HG03520 (cell line): ENCODE data around the gene TGM2.

Source experiments
- ATAC-seq: cut with Tn5 transposase; IDR thresholded peaks from one replicate; pipeline ENCODE4 v1.9.1; 2021; ENCODE audit warnings: mild to moderate bottlenecking, moderate library complexity; ENCODE audit not compliant: unreplicated experiment

Gene TGM2

DNA sequence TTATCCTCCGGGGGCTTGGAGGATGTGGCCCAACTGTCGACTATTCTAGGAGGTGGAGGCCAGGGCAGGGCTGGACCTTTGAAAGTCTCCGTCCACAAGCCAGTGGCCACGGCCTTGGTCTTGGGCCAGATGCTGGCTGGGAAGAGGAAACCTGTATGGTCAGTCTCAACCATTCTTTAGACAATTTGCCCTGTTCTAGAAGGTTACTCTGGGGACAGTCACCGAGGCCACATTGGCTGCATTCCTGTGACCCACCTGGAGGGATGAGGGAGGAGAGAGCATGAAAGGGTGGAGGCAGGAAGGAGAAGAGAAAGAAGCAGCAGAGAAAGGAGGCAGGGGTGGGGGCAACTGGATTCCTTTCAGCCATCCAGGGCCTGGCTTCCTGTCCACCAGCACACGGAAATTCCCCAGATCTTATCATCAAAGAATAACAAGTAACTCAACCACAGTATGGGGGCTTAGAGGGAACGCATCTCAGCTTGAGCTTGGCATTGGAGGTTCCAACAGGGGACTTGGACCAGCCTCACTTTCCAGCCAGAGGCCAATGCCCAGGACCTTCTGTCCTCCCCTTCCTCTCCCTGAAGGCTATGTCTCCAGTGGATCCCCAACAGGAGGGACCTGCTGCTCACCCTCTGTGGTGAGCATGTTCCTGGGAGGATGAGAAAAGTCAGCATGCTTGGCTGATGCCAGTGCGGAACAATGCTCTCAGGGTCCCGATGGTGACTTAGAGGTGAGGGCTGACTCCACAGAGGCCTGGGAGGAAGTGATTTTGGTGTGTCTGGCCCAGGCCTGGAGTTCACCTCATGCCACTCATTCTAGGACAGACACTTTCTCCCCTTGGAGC is 30.4 kb downstream of the TGM2 start:
- no peak for ATAC-seq

DNA sequence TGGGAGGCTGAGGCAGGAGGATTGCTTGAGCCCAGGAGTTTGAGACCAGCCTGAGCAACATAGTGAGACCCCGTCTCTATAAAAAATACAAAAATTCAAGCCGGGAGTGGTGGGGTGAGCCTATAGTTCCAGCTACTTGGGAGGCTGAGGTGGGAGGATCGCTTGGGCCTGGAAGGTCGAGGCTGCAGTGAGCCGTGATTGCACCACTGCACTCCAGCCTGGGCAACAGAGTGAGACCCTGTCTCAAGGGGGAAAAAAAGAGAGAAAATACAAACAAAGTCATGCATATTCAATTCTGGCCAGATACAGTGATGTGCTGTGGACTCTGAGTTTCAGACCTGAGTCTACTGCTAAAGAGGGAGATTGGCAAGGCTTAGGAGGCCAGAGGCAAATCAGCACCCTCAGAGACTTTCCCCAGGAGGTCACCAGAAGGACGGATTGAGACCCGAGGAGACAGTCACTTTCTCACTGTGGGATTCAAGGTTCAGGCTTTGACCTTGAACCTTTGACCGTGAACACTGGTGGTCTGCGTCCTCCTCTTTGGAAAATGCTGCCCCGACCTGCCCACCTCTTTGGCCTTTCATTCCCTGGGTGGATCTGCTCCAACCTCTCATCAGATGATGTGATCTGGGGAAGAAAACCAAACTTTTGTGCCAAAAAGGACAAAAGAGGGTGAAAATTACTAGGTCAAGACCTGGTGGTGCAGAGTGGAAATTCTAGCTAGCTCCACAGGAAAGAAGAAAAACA is 31.2 kb downstream of the TGM2 start:
- ATAC-seq: no peak

DNA sequence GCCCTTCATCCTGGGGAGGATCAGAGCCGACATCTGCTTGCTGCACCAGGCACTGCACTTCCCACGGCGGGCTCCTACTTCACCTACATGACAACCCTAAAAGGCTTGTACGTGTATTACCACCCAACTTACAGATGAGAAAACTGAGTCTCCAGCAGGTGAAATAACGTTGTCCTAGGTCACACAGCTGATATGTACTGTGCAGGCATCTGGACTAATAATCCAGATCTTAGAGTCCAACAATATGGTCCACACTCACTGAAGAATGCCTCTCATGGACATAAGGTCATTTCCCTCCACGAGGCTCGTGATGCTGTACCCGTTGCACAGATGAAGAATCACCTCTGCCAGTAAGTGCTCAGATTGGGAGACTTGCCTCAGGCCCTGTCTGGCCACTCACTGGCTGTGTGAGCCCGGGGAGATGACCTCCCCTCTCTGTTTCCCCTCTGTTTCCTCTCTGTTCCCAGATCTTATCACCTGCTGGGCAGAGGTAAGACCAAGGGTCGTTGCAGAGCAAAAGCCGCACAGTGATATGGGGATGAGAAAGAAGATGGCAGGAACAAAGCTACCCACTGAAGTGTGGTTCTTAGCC is 32.1 kb downstream of the TGM2 start:
- no peak for ATAC-seq

DNA sequence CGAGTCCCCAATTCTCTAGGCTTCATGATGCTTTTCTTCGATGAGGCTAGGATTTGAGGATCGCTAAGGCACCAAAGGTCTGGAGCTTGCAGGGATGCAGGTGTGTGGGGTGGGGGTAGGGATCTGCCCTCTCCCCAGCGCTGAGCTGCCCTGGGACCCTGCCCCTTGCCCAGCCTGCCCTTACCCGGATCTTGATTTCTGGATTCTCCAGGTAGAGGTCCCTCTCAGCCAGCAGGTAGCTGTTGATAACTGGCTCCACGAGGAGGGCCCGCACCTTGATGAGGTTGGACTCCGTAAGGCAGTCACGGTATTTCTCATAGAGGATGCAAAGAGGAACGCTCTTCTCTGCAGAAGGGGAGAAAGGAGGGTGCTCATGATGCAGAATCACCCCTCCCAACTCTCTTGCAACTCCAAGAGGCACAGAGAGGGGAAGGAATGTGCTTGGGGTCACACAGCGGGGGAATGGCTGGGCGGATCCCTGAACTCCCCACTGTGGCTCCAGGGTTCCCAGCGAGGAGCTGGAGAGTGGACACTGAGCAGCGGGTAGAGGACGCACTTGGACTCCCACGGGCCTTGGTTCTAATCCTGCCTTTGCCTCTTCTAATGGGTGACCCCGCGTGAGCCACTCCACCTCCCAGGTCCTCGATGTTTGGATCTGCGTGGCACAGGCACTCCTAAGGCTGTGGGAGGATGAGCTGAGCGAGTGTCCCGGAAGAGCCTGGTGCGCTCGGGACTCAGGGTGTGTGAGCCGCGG is 32.7 kb downstream of the TGM2 start:
- ATAC-seq: no peak

DNA sequence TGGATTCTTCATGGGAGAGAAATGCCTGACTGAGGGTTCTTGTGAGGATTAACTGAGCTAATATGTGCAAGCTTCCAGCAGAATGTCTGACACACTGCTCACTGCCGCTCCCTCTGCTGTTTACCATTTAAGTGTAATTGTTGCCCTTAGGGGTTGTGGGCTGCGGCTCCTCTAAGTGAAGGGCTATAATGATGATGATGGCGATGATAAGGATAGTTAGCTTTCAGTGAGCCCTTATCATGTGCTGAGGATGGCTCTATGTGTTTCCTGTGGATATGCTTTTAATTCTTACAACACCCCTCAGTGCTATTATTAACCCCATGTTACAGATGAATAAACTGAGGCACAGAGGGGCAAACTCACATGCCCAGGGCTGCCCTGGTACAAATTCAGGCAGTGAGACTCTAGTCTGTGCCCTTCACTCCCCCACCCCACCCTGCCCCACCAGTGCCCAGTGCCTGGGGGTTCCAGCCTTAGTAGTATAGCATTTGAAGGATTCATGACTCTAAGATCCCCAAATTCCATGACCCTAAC is 33.4 kb downstream of the TGM2 start:
- no peak for ATAC-seq

DNA sequence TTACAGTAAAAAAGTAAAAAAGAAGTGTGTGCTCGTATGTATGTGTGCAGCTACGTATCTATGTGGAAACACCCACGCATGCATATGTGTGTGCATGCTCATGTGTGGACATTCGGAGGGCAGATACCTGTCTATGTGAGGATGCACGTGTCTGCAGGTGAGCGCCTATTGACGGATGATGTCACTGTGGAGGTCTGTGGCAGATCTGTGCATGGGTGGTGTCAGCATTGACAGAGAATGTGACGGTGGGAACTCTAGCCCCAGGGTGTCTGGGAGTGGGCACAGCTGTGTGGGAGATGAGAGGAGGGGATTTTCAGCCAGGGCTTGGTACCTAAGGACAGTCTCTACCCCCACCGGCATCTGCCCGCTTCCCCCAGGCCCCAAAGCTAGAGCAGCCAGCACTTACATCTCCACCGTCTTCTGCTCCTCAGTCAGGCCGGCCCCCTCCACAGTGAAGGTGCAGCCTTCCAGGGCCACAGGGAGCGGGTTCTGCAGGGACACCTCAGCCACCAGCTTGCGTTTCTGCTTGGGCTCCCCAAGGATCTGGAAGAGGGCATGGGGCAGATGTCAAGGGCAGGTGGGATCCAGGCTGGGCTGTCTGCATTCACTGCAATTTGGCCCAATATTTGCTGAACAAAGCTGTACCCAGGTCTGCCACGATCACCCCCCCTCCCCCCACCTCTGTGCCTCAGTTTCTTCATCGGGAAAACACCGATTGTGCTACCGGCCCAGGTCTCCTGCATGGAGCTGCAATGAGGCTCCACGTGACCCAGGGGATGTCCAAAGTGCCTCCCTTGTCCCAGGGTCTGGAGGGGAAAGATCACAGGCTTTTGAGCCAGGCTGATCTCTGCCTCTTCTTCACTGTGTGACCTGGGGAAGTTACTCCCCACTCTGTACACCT is 34.1 kb downstream of the TGM2 start:
- no peak for ATAC-seq

DNA sequence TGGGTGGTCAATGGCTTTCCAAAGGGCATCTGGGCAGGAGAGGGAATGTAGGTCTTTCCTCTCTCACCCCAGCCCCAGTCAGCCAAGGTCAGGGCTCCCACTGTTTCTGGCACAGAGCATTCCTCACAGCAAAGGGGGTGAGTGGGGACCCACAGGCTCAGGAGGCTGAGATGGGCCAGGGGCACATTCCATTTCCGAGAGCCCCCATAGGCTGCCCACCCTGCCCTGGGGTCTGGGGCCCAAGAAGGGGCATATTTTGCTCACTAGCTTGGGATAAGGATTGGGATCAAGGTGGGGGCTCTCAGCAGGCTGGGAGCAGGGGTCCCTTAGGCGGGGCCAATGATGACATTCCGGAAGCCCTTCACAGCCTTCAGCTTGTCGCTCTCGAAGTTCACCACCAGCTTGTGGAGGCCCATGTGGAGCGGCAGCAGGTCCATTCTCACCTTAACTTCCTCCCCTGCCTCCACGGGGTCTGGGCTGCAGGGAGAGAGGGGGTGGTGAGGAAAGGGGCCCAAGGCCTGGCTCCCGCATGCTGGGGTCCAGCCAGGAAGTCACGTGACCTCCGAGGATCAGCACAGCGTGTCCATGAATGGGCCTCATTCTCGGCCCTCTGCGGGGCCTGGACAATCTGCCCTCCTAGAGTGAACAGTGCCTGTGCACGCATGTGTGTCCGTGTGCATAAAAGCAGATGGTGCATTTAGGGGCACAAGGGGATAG is 35.0 kb downstream of the TGM2 start:
- no peak for ATAC-seq

DNA sequence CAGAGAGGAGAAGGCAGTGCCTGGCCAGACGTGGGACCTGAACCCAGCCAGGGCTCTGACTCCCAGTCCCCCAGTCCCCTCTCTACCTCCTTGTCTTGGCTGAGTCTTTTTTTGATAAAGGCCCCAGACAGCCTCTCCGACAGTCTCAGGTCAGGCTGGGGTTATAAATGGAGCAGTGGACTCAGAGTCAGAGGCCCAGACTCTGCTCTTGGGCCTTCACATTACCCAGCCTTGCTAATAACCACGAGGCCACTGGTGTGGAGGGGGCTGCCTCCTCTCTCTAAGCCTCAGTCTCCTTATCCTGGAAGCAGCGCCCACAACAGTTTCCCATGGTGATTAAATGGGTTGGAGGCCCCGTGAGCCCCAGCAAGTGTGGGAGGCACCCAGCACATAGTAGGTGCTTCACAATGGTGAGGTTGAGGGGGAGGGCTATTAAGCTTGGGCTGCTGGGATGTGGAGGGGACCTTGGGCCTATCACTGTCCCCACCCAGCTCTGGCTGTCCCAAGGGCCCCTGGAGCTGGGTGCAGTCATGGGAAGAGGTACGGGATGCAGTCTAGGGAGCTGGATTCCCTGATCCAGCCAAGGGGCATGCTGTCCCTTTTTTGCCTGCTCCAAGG is 35.7 kb downstream of the TGM2 start:
- no peak for ATAC-seq

DNA sequence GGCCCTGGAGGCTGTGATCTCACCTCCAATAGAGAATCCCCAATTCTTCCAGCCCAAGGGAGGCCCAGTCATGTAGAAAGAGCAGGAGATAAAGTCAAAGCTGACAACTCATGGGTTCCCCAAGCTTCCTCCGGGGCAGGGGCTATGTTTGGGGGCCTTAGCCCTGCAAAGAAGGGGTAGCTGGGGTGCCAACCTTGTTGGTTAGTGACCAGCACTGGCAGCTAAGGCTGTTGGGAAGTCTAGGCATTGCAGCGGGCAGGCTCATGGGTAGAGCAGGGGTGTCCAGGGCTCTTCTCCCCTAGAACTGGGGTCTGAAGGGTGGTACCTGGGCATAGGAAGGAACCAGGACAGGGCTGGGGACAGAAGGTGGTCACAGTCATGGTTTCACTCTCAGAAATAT is 36.4 kb downstream of the TGM2 start:
- no peak for ATAC-seq

DNA sequence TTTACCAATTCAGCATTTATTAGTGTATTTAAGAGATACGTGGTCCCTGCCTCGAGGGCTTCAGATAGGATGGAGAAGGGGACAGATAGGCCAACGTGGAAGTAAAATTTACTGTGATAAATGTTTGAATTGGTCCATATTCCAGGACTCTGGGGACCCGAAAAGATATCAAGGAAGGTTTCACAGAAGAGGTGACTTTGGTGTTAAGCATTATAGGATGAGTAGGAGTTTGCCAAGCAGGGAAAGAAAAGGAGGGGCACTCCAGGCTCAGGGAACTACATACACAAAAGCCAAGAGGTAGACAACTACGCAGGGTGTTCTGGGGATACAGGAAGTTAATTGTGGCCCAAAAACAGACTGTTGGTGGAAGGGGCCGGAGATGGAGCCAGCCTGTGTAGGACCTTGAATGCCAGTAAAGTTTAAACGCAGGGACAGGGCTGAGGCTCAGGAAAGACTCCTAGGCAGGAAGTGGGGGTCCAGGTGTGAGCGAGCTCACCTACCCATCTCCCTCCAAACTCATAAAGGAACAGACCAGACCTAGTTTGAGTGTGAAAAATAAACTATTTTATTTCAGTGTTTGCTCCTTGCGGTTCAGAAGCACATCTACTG is 37.0 kb downstream of the TGM2 start:
- ATAC-seq: no peak

DNA sequence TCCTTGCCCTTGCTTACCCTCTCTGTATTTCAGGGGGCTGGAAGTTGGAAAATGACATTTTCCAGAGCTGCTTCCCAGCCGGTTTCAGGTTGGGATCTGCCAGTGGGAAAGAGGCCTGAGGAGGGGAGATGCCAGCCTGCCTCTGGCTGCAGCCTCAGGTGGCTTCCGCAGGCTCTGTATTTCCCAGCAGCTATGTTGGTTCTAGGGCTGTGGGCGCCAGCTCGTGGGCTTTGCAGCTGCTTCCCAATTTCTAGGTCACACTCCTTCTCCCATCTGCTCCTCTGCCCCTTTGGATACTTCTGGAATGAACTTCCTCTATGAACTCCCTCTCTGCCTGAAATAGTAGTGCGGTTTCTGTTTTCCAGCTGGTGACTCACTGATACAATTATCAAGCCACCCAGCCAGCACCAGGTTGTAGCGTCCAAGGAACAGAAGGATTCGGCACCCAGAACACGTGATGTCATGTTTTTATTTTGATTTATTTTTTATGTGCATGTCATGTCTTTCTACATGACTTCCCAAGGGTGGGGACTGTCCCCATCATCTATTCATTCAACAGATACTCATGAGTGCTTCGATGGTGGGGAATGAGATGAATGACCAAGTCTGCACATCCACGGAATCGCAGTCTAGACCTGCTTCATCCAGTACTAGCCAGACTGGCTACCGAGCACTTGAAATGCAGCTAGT is 38.0 kb downstream of the TGM2 start:
- no peak for ATAC-seq

DNA sequence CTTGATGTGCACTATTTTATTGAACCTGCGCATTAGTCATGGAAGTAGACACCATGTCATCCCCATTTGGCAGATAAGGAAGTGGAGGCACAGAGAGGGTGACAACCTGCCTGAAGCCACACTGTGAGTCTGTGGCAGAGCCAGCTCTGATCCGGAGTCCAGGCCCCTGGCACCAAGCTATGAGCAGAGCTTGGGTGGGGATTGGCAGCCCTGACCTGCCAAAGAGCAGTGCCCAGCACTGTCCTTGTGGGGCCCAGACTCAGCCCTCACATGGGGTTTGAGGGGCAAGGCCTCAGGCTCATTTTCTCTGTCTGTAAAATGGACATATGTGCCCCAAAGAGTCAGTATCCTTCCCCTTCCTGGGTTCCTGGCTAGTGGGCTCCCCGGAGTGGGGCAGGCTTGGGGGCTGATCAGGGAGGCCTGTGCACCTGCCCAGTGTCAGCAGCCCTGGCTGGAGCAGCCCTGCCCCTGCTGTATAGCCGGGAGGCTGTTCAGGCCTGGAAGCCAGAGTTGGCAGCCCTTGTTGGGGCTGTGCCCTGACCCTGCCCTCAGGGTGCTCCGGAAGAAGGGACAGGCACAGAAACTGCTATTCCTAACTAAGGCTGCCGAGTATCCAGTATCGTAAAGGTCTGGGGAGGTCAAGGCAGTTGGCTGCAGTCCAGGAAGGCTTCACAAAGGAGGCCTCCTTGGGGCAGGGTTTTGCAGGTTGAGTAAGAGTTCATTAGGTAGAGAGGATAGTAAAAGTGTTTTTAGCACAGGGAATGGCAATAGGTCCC is 38.7 kb downstream of the TGM2 start:
- no peak for ATAC-seq

DNA sequence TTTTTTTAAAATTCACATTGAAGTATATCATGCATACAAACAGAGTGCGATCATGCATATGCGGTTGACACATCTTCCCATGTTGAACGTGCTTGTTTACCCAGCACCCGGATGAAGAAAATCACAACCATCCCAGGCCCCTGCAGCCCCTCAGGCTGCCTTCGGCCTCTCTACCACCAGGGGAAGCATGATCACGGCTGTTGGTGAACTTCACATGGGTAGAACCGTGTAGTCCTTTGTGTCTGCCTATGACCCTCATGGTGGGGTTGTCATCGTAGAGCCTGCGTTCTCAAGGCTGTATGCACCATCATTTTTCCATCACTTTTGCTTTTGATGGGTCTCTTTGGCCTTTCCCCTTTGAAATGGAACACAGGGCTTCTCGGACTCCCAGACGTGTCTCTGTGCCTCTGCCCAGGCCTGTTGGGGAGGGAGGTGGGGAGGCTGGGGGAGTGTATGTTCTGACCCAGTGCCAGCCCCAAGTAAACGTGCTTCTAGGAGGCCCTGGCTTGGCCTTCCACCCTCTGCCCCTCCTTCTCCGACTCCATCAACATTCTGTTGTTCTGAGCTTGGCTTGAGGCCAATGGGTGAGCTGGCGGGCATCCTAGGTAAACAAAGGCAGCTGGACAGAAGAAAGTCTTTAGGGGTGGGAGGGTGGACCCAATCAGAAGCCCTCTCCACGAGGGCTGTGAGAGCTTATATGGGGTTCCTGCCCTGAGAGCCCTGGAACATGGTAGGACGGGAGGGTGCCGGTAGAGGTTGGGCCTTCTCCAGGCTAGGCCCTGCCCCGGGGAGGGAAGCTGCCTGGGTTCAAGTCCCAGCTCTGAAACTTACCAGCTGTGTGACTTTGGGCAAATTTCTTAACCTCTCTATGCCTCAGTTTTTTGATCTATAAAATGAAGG is 39.7 kb downstream of the TGM2 start:
- ATAC-seq: no peak

DNA sequence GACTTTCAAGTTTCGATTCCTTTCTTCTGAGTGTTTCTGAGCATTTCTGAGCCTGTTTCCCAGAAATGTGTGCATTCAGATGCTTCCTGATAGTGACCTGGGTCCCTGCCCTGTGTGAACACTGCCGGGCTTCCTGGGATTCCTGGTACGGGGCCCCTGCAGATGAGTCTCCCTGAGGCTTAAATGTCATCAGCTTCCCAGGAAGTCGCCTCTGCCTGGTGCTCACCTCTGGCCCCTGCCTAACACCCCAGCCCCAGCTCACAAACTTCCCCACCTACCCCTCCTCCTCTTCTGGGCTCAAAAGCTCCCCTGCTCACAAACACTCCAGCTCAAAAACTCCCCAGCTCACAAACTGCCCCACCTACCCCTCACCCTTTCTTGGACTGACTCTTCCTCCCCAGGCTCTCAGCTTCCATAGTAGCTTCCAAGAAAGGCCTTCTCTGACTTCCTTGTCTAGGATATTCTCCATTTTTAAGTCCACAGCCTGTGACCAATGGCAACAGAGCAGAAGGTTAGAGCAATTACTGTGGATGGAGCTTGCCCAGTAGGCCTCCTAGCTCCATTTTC is 42.0 kb downstream of the TGM2 start:
- no peak for ATAC-seq

DNA sequence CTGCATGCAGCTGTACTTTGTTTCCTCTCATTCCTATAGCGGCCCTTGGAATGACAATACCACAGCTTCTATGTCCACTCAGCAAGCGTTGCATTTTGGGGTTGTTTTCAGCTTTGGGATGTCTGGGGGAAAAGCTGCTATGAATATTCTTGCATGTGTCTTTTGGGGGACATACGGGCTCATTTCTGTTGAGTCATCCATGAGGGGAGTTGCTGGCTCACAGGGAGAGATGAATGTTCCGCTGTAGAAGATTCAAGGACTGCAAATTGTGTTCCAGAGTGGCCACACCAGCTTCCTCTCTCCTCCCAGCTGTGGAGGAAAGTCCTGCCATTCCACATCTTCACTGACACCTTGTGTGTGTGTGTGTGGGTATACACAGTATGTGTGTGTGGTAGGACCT is 43.3 kb downstream of the TGM2 start:
- no peak for ATAC-seq

DNA sequence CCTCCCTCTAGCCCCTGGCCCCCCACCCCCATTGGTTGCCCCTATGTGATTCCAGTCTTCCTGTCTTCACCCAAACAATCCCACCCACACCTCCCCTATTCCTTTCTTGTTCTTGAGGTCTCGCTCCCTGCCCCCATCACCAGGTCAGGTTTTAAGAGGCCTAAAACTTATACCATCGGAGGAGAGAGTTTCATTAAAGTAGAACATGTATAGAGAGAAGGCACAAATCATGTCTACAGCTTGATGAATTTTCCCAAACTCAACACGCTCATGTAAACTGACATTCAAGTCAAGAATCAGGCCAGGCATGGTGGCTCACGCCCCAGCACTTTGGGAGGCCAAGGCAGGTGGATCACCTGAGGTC is 44.5 kb downstream of the TGM2 start:
- ATAC-seq: no peak
